ENCODE results near the gene SFI1.

- no peak for TF ChIP-seq CTCF (IDR thresholded peaks at IDR 0.05)
- TF ChIP-seq POLR2A (IDR thresholded peaks at IDR 0.05): no peak
- no peak for TF ChIP-seq POLR2AphosphoS5 (IDR thresholded peaks at IDR 0.05)
Observed at GRCh38 chr22:31652911-31653684, 156.8 kb downstream of the SFI1 start.

All from transverse colon (tissue), 4 donors.